UCSD-AML1 (cell line): ENCODE data around the gene TMEM106C.

Source experiments
- DNase-seq: peaks from one replicate; lab custom pipeline; 2025; ENCODE audit not compliant: unreplicated experiment; lab: John Stamatoyannopoulos, UW

TMEM106C gene

DNA sequence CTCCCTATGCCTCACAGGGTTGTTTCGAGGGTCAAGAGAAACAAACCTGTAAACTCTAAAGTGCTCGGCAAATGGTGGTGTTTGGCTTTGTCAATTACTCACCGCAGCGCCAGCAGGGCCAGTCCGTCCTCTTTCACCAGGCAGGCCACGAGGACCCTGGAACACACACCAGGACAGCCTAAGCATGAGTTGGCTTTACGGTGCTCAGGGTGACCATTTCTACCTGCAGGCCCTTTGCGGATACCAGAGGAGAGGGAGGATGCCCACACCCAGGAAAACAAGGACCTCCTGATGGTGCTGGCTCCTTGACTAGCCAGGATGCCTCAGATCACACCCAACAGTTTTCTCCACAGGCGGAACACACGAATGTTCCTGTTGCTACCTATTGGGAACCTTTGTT is 29.4 kb downstream of the TMEM106C start:
- DNase-seq, result no peak

DNA sequence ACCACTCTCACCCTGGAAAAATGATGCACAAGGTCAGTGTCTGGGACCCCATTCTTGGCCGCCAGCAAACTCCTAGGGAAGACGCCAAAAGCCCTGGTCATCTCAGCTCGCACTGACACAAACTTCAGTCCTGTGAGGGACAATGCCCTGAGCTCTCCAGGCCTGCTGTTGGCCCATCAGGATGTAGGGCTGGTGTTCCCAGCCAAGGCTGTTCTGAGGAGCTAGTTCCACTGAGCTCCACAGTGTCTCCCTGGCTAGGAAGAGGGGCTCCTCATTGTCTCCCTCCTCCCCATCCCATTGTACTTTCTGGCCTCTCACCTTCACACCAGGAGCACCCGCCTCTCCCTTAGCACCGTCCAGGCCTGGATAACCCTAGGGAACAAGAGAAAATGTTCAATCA is 30.1 kb downstream of the TMEM106C start:
- no peak for DNase-seq

DNA sequence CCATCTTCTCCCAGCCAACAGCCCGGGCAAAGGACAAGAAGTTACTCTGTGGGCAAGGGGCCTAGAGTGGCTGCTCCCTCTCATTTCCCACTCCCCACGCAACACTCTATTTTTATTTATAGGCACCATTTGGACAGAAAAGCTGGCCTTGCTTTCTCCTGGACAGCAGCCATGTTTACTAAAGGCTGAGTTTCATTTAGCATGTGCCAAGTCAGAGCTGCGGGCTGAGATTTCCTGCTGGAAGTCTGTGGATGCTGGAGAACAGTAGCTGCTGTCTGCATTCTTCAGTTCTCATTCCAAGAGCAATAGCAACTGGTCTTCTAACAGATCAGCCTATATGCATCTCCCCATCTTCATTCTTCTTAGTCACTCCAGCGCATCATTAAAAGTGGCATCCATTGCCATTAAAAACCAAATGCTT is 32.6 kb downstream of the TMEM106C start:
- no peak for DNase-seq

DNA sequence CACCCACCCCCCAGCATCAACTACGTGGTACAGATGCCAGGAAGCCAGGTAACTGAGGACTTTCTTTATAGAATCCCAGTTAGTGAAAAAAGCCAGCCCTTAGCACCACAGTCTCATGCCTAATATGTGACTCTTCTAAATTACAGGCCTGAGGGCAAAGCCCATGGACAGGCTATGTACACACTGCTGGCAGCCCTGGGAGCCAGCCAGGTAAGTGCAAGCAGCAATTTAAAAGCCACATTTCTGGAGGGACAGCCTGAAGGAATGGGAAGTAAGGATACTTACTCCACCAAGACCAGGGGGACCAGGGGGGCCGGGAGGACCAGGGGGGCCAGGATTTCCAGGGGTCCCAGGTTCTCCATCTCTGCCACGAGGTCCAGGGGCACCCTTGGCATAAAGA is 33.9 kb downstream of the TMEM106C start:
- no peak for DNase-seq

DNA sequence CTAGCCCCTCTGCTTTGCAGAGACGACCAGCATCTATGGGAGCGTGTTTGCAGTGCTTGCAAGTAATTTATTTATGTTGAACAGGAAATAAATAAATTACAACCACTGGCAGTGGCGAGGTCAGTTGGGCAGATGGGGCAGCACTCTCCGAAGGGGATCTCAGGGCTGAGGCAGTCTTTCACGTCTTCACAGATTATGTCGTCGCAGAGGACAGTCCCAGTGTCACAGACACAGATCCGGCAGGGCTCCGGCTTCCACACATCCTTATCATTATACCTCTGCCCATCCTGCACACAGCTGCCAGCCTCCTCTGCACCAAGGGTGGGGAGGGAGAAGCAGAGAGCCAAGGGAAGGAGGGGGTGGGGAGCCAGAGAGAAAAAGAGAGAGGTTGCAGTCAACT is 36.4 kb downstream of the TMEM106C start:
- DNase-seq, result no peak

DNA sequence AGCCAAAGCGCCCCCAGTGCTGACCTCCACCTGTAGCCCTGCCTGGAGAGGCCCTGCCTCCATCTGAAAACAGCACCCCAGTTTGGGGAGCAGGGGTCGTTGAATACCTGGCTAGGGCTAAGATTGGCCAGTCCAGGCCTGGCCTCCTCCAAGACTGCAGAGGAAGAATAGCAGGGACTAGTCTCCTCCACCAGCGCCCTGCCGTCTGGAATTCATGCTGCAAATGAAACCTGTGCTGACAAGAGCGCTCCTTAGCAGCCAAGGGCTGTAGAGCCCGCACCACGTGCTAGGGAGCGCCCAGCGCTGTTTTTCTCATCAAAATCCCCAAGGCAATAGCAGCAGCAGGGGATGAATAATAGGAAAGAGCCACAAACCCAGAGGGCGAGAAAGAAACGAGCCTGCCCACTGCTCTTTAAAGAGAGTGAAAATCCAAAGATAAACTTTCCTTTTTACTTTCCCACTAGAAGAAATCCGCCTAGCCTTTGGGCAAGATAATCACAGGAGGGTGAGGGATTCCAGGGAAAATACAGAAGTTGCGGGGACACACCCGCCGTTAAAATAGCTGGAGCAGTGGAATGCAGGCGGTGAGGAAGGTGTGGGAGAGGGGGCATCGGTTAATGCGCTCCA is 37.6 kb downstream of the TMEM106C start:
- DNase-seq, result no peak

DNA sequence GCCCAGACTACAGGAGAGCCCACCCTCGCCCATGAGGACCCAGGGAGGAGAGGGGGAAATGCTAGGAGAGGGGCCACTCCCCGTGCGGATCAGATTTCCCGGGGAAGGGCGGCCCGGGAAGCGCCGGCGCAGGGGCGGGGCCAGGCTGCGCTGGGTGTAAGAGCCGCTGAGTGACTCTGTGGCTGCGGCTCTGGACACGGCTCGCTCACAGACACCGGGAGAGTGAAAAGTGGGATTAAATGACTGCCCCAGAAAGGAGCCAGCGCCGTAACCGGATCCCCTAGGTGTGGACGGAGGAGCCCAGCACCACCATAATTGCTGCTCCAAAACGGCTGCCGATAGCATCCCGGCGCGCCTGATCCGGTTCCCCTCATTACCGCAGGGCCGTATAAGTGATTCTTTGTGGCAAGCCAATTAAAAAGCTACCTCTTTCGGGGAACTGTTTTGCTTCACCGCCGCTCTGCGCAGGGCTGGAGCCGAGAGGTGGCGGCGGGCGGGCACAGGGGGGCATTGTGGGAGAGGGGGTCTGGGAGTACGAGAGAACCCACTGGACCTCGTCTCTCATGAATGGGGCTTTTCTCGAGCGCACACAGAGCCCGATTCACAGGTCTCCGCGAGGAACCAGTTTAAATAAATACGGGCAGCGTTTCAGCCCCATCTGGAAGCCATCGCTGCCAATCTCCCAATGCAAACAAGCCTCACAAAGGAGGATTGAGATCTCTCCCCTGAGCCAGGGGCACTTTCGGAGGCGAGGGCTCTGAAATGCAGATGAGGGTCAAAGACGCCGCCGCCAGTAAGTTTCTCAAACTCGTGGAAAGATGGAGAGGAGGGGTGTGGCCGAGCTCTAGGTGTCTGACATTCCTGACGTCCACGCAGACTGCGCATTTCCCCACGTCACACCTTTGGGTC is 38.4 kb downstream of the TMEM106C start:
- DNase-seq, result peak; percentile 23

DNA sequence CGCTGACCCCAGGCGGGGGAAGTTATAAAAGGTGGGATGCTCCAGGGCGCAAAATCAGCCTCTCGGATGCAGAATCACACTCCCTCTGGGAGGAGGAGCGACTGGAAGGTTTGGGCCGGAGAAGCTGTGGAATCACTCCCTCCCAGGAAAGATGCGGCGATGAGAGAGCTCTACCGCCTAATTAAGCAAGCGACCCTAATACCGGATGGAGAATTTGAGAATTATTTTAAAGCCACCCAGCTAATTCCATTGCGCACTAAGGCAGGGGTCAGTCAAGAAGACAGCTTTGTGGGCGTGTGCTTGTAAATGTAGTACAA is 39.0 kb downstream of the TMEM106C start:
- DNase-seq, result no peak

DNA sequence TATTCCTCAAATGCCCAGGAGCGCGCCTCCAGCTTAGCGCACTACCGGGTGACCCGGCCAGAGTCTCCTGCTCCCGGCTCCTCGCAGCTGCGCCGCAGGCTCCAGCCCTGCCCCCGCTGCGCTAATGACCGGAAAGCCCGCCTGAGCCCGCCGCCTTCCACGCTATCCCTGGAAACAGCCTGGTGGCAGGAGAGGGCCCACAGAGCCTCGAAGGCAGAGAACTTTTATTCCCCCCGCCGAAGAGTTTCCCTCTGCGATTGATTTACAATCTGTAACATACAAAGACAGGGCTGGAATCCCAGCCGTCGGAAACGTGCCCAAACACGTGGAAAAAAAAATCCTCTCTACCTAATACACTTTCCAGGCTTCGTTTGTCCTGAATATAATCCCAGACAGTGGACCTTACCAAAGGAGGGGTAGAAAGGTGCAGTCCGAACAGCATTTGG is 39.4 kb downstream of the TMEM106C start:
- no peak for DNase-seq

DNA sequence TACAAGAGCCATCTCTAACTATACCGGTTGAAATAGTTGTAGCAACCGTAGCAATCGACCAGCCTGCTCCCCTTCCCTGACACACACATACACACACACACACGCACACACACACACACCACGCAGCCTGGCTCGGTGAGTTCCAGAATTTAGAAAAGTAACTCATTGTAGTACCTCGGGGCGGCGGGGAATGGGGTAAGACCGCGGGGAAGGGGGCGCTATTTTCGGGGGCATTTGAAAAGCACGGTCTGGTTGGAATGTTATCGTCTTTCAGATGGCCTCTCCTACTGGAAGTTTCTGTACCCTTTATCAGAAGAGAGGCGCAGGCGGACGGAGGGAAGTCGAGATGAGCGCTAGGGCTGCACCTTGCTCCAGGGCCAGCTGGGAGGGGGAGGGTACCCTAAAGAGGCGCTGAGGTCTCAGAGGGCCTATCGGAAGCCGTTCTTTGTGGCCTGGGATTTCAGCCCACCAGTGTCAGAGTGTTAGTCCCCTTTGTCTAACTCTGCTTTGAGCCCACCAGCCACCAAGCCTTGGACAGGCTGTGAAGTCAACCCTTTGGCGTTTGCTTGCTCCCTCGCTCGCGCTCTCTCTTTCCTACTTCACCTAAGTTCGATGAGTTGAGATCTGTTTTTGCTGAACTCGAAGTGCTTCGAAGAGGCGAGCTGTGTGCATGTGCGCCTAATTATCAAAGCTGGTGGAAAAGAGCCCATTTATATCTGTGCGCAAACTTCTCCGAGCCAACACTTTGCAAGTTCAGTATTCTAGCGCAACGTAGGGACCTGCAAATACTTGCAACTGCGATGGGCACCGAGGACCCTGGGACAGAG is 40.0 kb downstream of the TMEM106C start:
- no peak for DNase-seq

DNA sequence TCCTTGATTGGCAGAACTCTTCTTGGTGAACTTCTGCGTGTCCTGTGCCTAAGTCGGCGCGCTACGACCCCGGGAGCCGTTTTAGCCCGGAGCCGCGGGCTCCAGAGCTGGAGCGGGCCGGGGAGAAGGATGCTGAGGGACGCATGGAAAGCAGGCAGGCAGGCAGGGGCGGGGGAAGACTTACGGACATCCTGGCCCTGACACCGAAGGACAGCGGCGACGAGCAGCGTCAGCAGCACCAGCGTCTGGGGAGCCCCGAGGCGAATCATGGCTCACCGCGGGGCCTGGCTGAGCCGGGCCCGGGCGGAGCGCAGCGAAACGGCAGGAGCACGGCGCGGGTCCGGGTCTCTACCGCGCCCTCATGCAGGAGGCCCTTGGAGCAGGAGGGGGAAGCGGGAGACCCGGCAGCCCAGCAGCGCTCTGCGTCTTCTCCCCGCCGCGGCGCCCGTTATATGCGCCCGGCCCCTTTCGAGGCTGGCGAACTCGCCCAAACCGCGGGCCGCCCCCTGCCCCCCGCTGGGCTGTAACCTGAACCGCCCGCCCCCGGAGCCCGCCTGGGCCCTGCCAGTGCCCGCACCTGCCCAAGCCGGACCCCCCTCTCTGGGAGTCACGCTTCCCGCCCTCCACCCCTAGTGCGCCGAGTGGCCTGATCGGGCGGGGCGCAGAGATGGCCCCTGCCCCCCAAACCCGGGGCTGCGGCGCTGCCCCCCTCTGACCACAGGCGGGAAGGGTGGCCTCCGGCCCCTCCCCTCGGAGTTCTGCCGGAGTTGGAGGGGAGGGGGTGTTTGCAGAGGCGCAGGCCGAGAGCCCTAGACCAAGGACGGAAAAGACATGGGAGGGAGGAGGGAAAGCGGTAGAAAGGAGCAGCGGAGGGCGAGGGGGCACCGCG is 40.9 kb downstream of the TMEM106C start, which contains the start of gene COL2A1:
Gene COL2A1 (minus strand): TSS at position 424 of the 889 bp plus-strand sequence. CDS start 155 bp downstream, at position 269.
- peak; percentile 27 for DNase-seq

DNA sequence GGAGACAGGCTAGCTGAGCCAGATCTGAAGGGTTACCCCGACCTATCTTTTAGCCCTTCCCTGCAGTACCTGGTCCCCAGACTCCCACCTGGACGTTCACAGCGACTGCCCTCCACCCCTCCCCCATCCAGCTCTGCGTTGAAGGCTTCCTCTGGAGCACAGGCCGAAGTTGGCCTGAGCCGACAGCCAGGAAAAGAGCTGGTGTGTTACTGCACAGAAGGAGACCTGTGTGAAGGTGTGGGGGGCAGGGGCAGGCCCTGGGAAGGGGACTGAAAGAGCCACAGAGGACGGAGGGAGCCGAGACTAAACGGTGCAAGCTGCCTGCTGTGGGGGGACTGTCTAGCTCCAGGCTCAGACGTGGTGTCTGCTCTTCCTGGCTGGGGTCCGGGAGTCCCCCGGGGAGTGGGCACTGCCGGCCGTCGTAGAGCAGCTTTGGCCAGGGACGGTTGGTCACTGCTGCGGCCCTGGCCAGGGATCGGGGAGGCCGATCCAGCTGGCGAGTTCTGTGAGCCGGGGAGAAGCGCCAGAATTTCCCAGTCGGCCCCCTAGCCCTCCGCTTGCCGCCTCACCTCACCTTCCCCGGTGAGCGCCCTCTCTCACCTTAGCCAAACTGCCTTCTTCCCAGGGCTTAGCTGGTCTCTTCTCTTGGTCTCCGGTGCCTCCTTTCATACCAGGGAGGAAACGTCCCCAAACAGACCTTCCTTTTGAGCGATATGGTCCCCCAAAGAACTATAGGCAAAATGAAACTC is 41.8 kb downstream of the TMEM106C start:
- no peak for DNase-seq

DNA sequence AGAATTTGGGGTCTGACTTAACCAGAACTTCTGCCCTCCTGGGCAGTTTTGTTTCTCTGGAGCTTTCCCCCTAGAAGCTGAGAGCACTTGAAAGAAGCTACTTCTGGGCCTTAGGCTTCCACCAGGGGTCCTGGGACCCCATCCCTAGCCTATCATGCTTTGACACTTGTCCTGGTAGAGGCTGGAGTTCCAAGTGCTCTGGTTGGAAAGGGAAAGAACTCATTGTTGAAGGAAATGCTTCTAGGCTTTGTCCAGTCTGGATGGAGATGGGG is 42.3 kb downstream of the TMEM106C start:
- DNase-seq, result no peak

DNA sequence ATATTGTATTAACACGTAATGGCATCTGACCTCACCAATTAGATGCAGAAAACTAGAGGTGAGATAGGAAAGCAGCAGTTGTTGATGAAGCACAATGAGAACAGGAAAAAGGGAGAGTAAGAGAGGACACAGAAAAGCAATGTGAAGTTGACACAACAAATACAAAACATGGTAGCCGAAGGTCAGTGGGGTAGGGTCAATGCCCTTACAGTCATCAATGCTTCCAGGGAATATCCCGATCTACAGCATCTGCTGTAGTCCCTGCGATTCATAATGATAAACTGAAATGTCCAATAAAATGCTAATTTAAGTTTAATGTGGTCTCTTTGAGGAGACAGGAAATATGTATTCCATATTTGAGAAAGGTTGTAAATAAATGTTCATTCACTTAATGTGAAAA is 43.8 kb downstream of the TMEM106C start:
- no peak for DNase-seq

DNA sequence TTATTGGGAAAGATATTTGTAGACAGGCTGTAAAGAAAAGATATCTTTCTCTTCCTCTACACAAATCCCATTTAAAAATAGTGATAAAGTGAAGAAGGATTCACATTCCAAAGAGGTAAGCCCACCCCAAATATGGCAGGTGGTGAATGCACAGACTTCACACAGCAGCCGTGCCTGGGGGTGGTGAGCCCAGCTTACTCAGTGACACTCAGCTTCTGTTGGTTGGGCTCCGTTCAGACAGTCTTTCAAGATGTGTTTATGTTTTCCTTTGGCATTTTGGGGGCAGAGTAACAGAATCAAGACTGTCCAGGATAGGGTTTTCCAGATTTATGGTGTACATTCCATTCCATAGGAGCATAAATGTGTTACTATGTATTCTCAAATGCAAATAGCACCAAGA is 45.0 kb downstream of the TMEM106C start:
- DNase-seq, result no peak

DNA sequence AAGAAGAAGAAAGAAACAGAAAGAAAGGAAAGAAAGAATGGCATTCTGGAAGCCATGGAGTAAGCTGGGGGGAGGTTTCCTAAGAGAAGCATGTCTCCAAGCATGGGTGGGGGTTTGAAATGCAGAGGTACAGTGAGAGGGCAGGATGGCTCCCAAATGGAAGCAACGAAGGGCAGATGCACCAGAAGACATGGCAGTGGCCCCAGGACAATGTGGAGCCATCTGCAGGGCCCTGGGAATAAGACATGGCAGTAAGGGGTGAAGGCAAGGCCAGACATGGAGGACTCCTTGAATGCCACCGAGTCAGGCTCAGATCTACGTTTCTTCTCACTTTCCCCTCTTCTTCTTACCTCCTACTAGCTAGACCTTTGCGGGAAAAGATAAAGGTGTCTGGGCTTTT is 45.6 kb downstream of the TMEM106C start:
- no peak for DNase-seq

DNA sequence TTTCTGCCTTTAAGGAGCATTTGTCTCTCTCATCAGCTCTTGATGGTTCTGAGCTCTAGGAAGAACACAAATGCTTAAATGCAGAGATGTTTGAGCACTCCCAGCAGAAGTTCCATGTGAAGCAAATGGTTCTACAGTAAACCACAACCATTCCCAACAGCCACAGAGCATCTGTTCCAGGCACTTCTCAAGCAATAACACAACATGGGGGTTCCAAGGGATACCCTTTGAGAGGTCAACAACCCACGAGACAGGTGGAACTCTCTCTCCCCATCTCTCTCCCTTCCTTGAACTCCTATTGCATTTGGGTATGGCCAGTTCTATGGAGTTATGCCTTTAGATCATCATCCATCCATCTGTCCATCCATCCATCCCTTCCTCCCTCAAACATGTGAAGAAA is 46.1 kb downstream of the TMEM106C start:
- DNase-seq, result no peak

DNA sequence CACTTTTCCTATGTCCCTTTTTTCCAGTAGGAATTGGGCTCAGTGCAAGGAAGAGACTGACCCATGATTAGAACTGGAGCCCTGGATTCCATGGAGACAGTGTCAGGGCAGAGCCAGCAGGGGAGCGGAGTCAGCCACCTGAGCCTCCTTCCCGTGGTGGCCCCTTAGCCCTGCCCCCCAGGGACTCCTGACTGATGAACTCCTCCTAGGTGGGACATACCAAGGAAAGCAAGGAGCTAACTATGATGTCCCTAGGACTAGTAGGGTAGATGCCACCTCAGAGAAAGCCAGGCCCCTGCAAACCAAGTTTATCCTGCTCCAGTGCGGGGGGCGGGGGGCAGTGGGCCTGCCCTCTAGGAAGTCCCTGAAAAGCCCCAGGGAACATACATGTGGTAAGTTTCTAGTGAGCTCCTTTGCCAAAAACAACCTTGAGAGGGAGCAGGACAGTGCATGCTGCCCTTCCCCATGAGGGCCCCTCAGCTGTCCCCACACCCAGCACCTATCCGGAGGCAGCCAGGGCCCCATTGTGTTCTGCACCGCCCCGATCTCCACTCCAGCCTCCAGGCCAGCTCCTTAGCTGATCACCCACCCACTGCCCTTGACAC is 47.1 kb downstream of the TMEM106C start:
- DNase-seq, result no peak

DNA sequence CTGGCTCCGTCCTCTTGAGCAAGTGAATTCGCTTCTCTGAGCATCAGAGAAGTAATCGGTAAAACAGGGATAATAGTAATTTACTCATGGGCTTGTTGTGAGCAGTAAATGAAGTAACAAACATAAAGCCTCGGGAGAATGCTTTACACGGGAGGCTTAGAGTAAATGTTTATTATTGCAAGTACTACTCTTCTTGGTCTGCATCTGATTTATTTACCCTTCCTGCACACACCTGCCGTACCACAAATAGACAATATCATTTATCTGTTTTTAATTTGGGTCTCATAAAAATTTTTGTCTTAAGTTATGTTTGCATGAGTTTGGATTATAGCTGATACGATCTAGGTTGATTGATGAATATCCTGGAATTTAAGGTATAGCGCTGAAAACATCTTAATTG is 48.7 kb downstream of the TMEM106C start:
- DNase-seq, result no peak

DNA sequence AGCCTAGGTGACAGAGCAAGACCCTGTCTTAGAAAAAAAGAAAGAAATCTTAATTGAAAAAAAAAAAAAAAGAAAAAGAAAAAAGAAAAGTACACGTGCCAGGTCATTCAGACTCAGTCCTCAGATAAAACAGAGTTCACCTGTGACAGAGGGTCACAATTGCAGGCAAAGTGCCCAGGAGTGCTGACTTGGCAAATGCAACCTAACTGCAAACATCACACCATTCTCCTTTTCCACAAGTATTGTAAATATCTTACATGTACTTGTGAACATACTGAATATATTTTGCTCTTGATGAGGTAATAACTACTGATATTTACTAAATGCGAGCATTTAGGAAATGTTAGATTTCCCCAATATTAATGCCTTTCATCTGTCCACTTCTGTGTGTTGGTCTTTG is 49.9 kb downstream of the TMEM106C start:
- DNase-seq, result no peak
